HepG2 (cell line): ENCODE data around the gene PPM1F. TPM values are rescaled to one million over a fixed set of nuclear protein-coding genes. Genes with fewer than 3 reads are reported as not detected.

ENCODE experiments used
- HOXA9 ChIP-seq: sonication (generic); formaldehyde crosslinking; IDR thresholded peaks from 2 replicates; pipeline ENCODE4 v1.8.1; 2022; ENCODE audit warnings: missing genetic modification reagents, mild to moderate bottlenecking, moderate library complexity, borderline replicate concordance
- KLF16 ChIP-seq, 2 experiments: sonication (generic) in 1 of 2; formaldehyde crosslinking in 1 of 2; IDR thresholded peaks; 2 replicates each; pipeline versions ENCODE4 v1.6.1 to v1.8.0; 2016 to 2023; ENCODE audit warnings: missing genetic modification reagents in 2 of 2, missing compliant biosample characterization in 1 of 2
- KMT2A ChIP-seq: sonication (generic); formaldehyde crosslinking; IDR thresholded peaks from 2 replicates; pipeline ENCODE4 v1.4.0; 2020; ENCODE audit warnings: missing genetic modification reagents
- MAFG ChIP-seq: sonication (generic); formaldehyde crosslinking; IDR thresholded peaks from 2 replicates; pipeline ENCODE4 v1.5.1; 2020; ENCODE audit warnings: mild to moderate bottlenecking, missing genetic modification reagents
- MIER3 ChIP-seq: IDR thresholded peaks from 2 replicates; pipeline ENCODE4 v1.6.1; 2016; ENCODE audit warnings: missing compliant biosample characterization, borderline replicate concordance
- RNF219 ChIP-seq: sonication (generic); formaldehyde crosslinking; IDR thresholded peaks from 2 replicates; pipeline ENCODE4 v1.5.0; 2020; ENCODE audit warnings: mild to moderate bottlenecking, missing genetic modification reagents
- SMAD1 ChIP-seq: sonication (generic); formaldehyde crosslinking; IDR thresholded peaks from 2 replicates; pipeline ENCODE4 v1.4.0; 2020; ENCODE audit warnings: missing genetic modification reagents, low read depth, mild to moderate bottlenecking, borderline replicate concordance
- SRF ChIP-seq: IDR thresholded peaks from 2 replicates; pipeline ENCODE4 v1.6.1; 2011; ENCODE audit warnings: mild to moderate bottlenecking, low read depth, low read length, moderate library complexity
- ZBED4 ChIP-seq: sonication (generic); formaldehyde crosslinking; IDR thresholded peaks from 2 replicates; pipeline ENCODE4 v1.4.0; 2020; ENCODE audit warnings: missing genetic modification reagents, borderline replicate concordance
- ZFP36L2 ChIP-seq: sonication (generic); formaldehyde crosslinking; IDR thresholded peaks from 2 replicates; pipeline ENCODE4 v1.4.0; 2020; ENCODE audit warnings: missing genetic modification reagents
- ZHX1 ChIP-seq: sonication (generic); formaldehyde crosslinking; IDR thresholded peaks from 2 replicates; pipeline ENCODE4 v1.8.1; 2022; ENCODE audit warnings: low read depth, mild to moderate bottlenecking, missing genetic modification reagents
- ZNF367 ChIP-seq: sonication (generic); formaldehyde crosslinking; IDR thresholded peaks from 2 replicates; pipeline ENCODE4 v1.4.0; 2020; ENCODE audit warnings: missing genetic modification reagents, borderline replicate concordance
- ZNF510 ChIP-seq: sonication (generic); formaldehyde crosslinking; IDR thresholded peaks from 2 replicates; pipeline ENCODE4 v1.4.0; 2020; ENCODE audit warnings: low read depth, mild to moderate bottlenecking, missing genetic modification reagents
- ZNF766 ChIP-seq: sonication (generic); formaldehyde crosslinking; IDR thresholded peaks from 2 replicates; pipeline ENCODE4 v1.5.0; 2020; ENCODE audit warnings: missing genetic modification reagents, borderline replicate concordance
- ZNF770 ChIP-seq: sonication (generic); formaldehyde crosslinking; IDR thresholded peaks from 2 replicates; pipeline ENCODE4 v1.5.0; 2020; ENCODE audit warnings: mild to moderate bottlenecking, missing genetic modification reagents
- polyA plus RNA-seq, 8 experiments: library from polyadenylated mRNA; depleted of rRNA in 3 of 8; stranded (reverse) in 7 of 8; unstranded in 1 of 8; fragments of >200 nt; fragmentation: Illumina TruSeq in 4 of 8; extraction: Trizol in 4 of 8; gene quantifications; 2 replicates each; pipeline versions ENCODE4 v1.2.1 to v1.2.3, GENCODE V29; 2011 to 2016; ENCODE audit warnings: low read depth in 4 of 8, missing spikeins in 1 of 8, mixed read lengths in 1 of 8; ENCODE audit not compliant: insufficient read depth in 1 of 8
- total RNA-seq, 5 experiments: library from RNA; depleted of rRNA; stranded (reverse); fragments of >200 nt; fragmentation: Illumina TruSeq; extraction: Trizol; gene quantifications; 2 replicates each; pipeline ENCODE4 v1.2.3, GENCODE V29; 2016; ENCODE audit warnings: low read depth in 1 of 5
- TF ChIP-seq, protein P1 (sequence below): sonication (generic); formaldehyde crosslinking; IDR thresholded peaks from 2 replicates; pipeline ENCODE4 v1.8.0; 2022; ENCODE audit warnings: mild to moderate bottlenecking, missing genetic modification reagents, moderate library complexity

Gene PPM1F
- total and polyA plus RNA-seq, 2 of the 13 experiments (the other 11 are each of a cell fraction or from before 2014, with no cell fraction given): 11.0 to 19.6 TPM

- TF ChIP-seq ZNF510 (CRISPR knock-in tag) (peak; percentile 73), SRF (peak; percentile 80), ZNF770 (CRISPR knock-in tag) (no peak), MAFG (CRISPR knock-in tag) (no peak), RNF219 (CRISPR knock-in tag) (no peak), ZHX1 (CRISPR knock-in tag) (0 out of 2 replicates have a peak, but pooled peaks have one; percentile 34), ZNF367 (CRISPR knock-in tag) (peak; percentile 82; the same call in 1 of the 2 replicates), ZNF766 (CRISPR knock-in tag) (peak; percentile 91), SMAD1 (CRISPR knock-in tag) (peak; percentile 80; the same call in 1 of the 2 replicates), HOXA9 (CRISPR knock-in tag) (peak; percentile 78; the same call in 1 of the 2 replicates), ZFP36L2 (CRISPR knock-in tag) (0 out of 2 replicates have a peak, but pooled peaks have one; percentile 71), KMT2A (CRISPR knock-in tag) (peak; percentile 99), MIER3 (CRISPR knock-in tag) (peak; percentile 85; the same call in 1 of the 2 replicates), ZBED4 (CRISPR knock-in tag) (peak; percentile 76), KLF16 (CRISPR knock-in tag; IDR thresholded peaks at IDR 0.05) (peak; percentile 36 to 96; a peak in 2 of 4 replicates)
- TF ChIP-seq, protein P1, sequence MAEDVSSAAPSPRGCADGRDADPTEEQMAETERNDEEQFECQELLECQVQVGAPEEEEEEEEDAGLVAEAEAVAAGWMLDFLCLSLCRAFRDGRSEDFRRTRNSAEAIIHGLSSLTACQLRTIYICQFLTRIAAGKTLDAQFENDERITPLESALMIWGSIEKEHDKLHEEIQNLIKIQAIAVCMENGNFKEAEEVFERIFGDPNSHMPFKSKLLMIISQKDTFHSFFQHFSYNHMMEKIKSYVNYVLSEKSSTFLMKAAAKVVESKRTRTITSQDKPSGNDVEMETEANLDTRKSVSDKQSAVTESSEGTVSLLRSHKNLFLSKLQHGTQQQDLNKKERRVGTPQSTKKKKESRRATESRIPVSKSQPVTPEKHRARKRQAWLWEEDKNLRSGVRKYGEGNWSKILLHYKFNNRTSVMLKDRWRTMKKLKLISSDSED (CRISPR knock-in tag): no peak
Measured at GRCh38 chr22:21982338-21982965, 29.8 kb upstream of the PPM1F start, which contains the start of gene TOP3B (continued).
